IMR-90 (cell line): ENCODE data around the gene SLC24A3. TPM values are rescaled to one million over a fixed set of nuclear protein-coding genes. Genes with fewer than 3 reads are reported as not detected.

Experiments used
- ATAC-seq: fragments of 200-7000 bp; cut with Tn5 transposase; 2 replicates; pipeline ENCODE4 v1.9.1; 2020; ENCODE audit warnings: low read depth, mild to moderate bottlenecking, moderate library complexity
- BruUV-seq: library from RNA; stranded (reverse); fragments of 400-500 nt; replicated peaks from 2 replicates; lab custom pipeline; 2021; lab: Mats Ljungman, UMichigan
- CTCF ChIA-PET: fragments of 300-600 bp; formaldehyde crosslinking; extraction: SDS; loops from one replicate; lab custom pipeline; 2021; ENCODE audit warnings: antibody characterized with exemption; lab: Yijun Ruan, JAX
- POLR2A ChIA-PET: fragments of 300-600 bp; sonication (Branson Sonifier 250); formaldehyde crosslinking; loops from one replicate; lab custom pipeline; 2022; ENCODE audit warnings: antibody characterized with exemption; ENCODE audit not compliant: unreplicated experiment; lab: Charles Lee
- DNase-seq: peaks from one replicate; pipeline ENCODE4 v3.0.0; 2013
- H2AFZ ChIP-seq: replicated peaks from 2 replicates; pipeline ENCODE3; 2013; ENCODE audit warnings: low read length, mild to moderate bottlenecking; ENCODE audit not compliant: poor library complexity
- H2AK5ac ChIP-seq: 2 replicates; pipeline ENCODE4 v1.6.1; 2013; ENCODE audit warnings: low read depth, low read length, inconsistent platforms
- H2AK9ac ChIP-seq: replicated peaks from 2 replicates; pipeline ENCODE3; 2013; ENCODE audit warnings: mild to moderate bottlenecking, low read depth, low read length, moderate library complexity; ENCODE audit not compliant: poor library complexity
- H2BK120ac ChIP-seq: 2 replicates; pipeline ENCODE4 v1.6.1; 2013; ENCODE audit warnings: low read depth, low read length, inconsistent platforms
- H2BK15ac ChIP-seq: 3 replicates; pipeline ENCODE4 v1.6.1; 2013; ENCODE audit warnings: low read depth, low read length, inconsistent platforms
- H2BK20ac ChIP-seq: 2 replicates; pipeline ENCODE4 v1.6.1; 2013; ENCODE audit warnings: low read depth, mild to moderate bottlenecking, inconsistent platforms, low read length, moderate library complexity
- H2BK5ac ChIP-seq: 2 replicates; pipeline ENCODE4 v1.6.1; 2013; ENCODE audit warnings: mild to moderate bottlenecking, low read depth, low read length, inconsistent platforms; ENCODE audit not compliant: poor library complexity, severe bottlenecking
- H3K14ac ChIP-seq: replicated peaks from 2 replicates; pipeline ENCODE4 v1.6.1; 2013; ENCODE audit warnings: low read depth, low read length, inconsistent platforms
- H3K18ac ChIP-seq: 2 replicates; pipeline ENCODE4 v1.6.1; 2013; ENCODE audit warnings: low read depth, low read length, control low read depth
- H3K23ac ChIP-seq: 2 replicates; pipeline ENCODE4 v1.6.1; 2013; ENCODE audit warnings: low read depth, low read length, inconsistent platforms
- H3K27ac ChIP-seq: 2 replicates; pipeline ENCODE4 v1.5.1; 2013; ENCODE audit warnings: mild to moderate bottlenecking, control low read depth, low read length; ENCODE audit not compliant: insufficient read depth
- H3K27me3 ChIP-seq: 2 replicates; pipeline ENCODE4 v1.6.1; 2013; ENCODE audit warnings: low read length; ENCODE audit not compliant: control insufficient read depth, insufficient read depth
- H3K36me3 ChIP-seq: 2 replicates; pipeline ENCODE4 v1.6.1; 2013; ENCODE audit warnings: low read length, mixed read lengths; ENCODE audit not compliant: control insufficient read depth, insufficient read depth
- H3K4ac ChIP-seq: 2 replicates; pipeline ENCODE4 v1.6.1; 2013; ENCODE audit warnings: low read depth, low read length, inconsistent platforms
- H3K4me1 ChIP-seq: 2 replicates; pipeline ENCODE4 v1.6.1; 2013; ENCODE audit warnings: low read length, mixed read lengths; ENCODE audit not compliant: control insufficient read depth, insufficient read depth
- H3K4me2 ChIP-seq: 2 replicates; pipeline ENCODE4 v1.6.1; 2013; ENCODE audit warnings: low read depth, mild to moderate bottlenecking, control low read depth, low read length, moderate library complexity
- H3K4me3 ChIP-seq: 2 replicates; pipeline ENCODE4 v1.5.1; 2013; ENCODE audit warnings: low read depth, mild to moderate bottlenecking, control low read depth, low read length, moderate library complexity; ENCODE audit not compliant: insufficient read depth
- H3K56ac ChIP-seq: 2 replicates; pipeline ENCODE4 v1.6.1; 2013; ENCODE audit warnings: low read length, inconsistent platforms; ENCODE audit not compliant: insufficient read depth; ENCODE audit errors: extremely low read depth
- H3K79me1 ChIP-seq, 2 experiments: 2 replicates each; pipeline ENCODE4 v1.6.1; 2013; ENCODE audit warnings: low read length in 2 of 2, inconsistent platforms in 1 of 2, low read depth in 1 of 2
- H3K9ac ChIP-seq: 2 replicates; pipeline ENCODE4 v1.6.1; 2013; ENCODE audit warnings: low read depth, low read length, control low read depth
- H3K9me1 ChIP-seq: 2 replicates; pipeline ENCODE4 v1.6.1; 2013; ENCODE audit warnings: low read length, inconsistent platforms; ENCODE audit not compliant: insufficient read depth
- H3K9me3 ChIP-seq: 2 replicates; pipeline ENCODE4 v1.6.1; 2013; ENCODE audit warnings: low read length; ENCODE audit not compliant: control insufficient read depth, insufficient read depth
- H4K20me1 ChIP-seq: 2 replicates; pipeline ENCODE4 v1.6.1; 2013; ENCODE audit warnings: low read length, inconsistent platforms; ENCODE audit not compliant: insufficient read depth
- H4K5ac ChIP-seq: 2 replicates; pipeline ENCODE4 v1.6.1; 2013; ENCODE audit warnings: mild to moderate bottlenecking, low read depth, low read length, control low read depth
- H4K8ac ChIP-seq, 2 experiments: 2 replicates each; pipeline ENCODE4 v1.6.1; 2013; ENCODE audit warnings: low read depth in 2 of 2, low read length in 2 of 2, control low read depth in 1 of 2, inconsistent platforms in 1 of 2
- H4K91ac ChIP-seq: 2 replicates; pipeline ENCODE4 v1.6.1; 2013; ENCODE audit warnings: low read depth, low read length, inconsistent platforms; ENCODE audit not compliant: insufficient read depth
- BHLHE40 ChIP-seq: fragments of 150-350 bp; IDR thresholded peaks from 2 replicates; pipeline ENCODE4 v1.6.1; 2016; ENCODE audit warnings: mild to moderate bottlenecking, low read depth, low read length
- CEBPB ChIP-seq: IDR thresholded peaks from 2 replicates; pipeline ENCODE4 v1.6.1; 2012; ENCODE audit warnings: low read depth, low read length, improper control_type of control experiment
- CHD1 ChIP-seq: IDR thresholded peaks from 2 replicates; pipeline ENCODE4 v1.6.1; 2012; ENCODE audit warnings: low read depth, low read length, improper control_type of control experiment
- FOS ChIP-seq: fragments of 150-350 bp; IDR thresholded peaks from 2 replicates; pipeline ENCODE4 v1.6.1; 2016; ENCODE audit warnings: low read depth, low read length
- MAFK ChIP-seq: IDR thresholded peaks from 2 replicates; pipeline ENCODE4 v1.6.1; 2012; ENCODE audit warnings: low read depth, low read length, improper control_type of control experiment
- MAZ ChIP-seq: IDR thresholded peaks from 2 replicates; pipeline ENCODE4 v1.6.1; 2012; ENCODE audit warnings: low read depth, mild to moderate bottlenecking, low read length, improper control_type of control experiment, moderate library complexity, borderline replicate concordance
- MXI1 ChIP-seq: IDR thresholded peaks from 2 replicates; pipeline ENCODE4 v1.6.1; 2012; ENCODE audit warnings: low read depth, mild to moderate bottlenecking, low read length, moderate library complexity, borderline replicate concordance
- NFE2L2 ChIP-seq: fragments of 150-350 bp; IDR thresholded peaks from 2 replicates; pipeline ENCODE4 v1.6.1; 2016; ENCODE audit warnings: low read depth, mild to moderate bottlenecking, low read length
- POLR2A ChIP-seq: IDR thresholded peaks from 2 replicates; pipeline ENCODE4 v1.6.1; 2012; ENCODE audit warnings: mild to moderate bottlenecking, low read depth, low read length
- RAD21 ChIP-seq: IDR thresholded peaks from 2 replicates; pipeline ENCODE4 v1.6.1; 2012; ENCODE audit warnings: low read length, improper control_type of control experiment
- RCOR1 ChIP-seq: IDR thresholded peaks from 2 replicates; pipeline ENCODE4 v1.6.1; 2012; ENCODE audit warnings: mild to moderate bottlenecking, low read length, improper control_type of control experiment; ENCODE audit not compliant: insufficient replicate concordance
- RFX5 ChIP-seq: IDR thresholded peaks from 2 replicates; pipeline ENCODE4 v1.8.0; 2012; ENCODE audit warnings: low read depth, mild to moderate bottlenecking, low read length, moderate library complexity
- SMC3 ChIP-seq: fragments of 150-350 bp; IDR thresholded peaks from 2 replicates; pipeline ENCODE4 v1.6.1; 2016; ENCODE audit warnings: low read depth, mild to moderate bottlenecking, antibody characterized with exemption, low read length, moderate library complexity
- WGBS, 2 experiments: methylation state at CpG; one replicate each; pipeline versions ENCODE4 v1.1.5 to v1.1.7; 2013; ENCODE audit warnings: missing lambda C conversion rate in 2 of 2; ENCODE audit not compliant: insufficient read length in 1 of 2; ENCODE audit errors: extremely low coverage in 2 of 2; 5-methylcytosine and 5-hydroxymethylcytosine counted together
- dilution Hi-C: fragments of 300-500 bp; cut with HindIII; formaldehyde crosslinking; loops from one replicate; pipeline ENCODE4 v1.14.3; 2018; ENCODE audit warnings: low sequenced_read_pairs; ENCODE audit not compliant: unreplicated experiment
- in situ Hi-C: fragments of 300-500 bp; cut with MboI; formaldehyde crosslinking; loops from 3 replicates; pipeline ENCODE4 v1.14.3; 2019; ENCODE audit warnings: low sequenced_read_pairs, inconsistent platforms, mixed read lengths
- intact Hi-C: fragments of 100-400 bp; cut with micrococcal nuclease; formaldehyde crosslinking; loops from 2 replicates; pipeline ENCODE4 v1.10.0; 2022
- polyA plus RNA-seq, 3 experiments: library from polyadenylated mRNA; depleted of rRNA; stranded (reverse); fragments of >200 nt; gene quantifications; 2 replicates each; pipeline ENCODE4 v1.2.3, GENCODE V29; 2012; ENCODE audit warnings: low replicate concordance in 1 of 3
- total RNA-seq: library from RNA; depleted of rRNA; stranded (reverse); fragments of >200 nt; gene quantifications from 2 replicates; pipeline ENCODE4 v1.2.3, GENCODE V29; 2012
- TF ChIP-seq, protein P1 (sequence below): conservative IDR thresholded peaks from 2 replicates; pipeline ENCODE4 v1.5.1; 2012; ENCODE audit warnings: mild to moderate bottlenecking, low read depth, low read length, improper control_type of control experiment
- TF ChIP-seq, protein P2 (sequence below): fragments of 150-350 bp; IDR thresholded peaks from 2 replicates; pipeline ENCODE4 v1.6.1; 2017; ENCODE audit warnings: mild to moderate bottlenecking, antibody characterized with exemption, low read length, low read depth
- TF ChIP-seq, protein P3 (sequence below): fragments of 150-350 bp; IDR thresholded peaks from 2 replicates; pipeline ENCODE4 v1.6.1; 2016; ENCODE audit warnings: low read depth, mild to moderate bottlenecking, low read length, moderate library complexity, borderline replicate concordance

Gene SLC24A3
- total and polyA plus RNA-seq, 2 of the 4 experiments (the other 2 are of a cell fraction): not detected

DNA sequence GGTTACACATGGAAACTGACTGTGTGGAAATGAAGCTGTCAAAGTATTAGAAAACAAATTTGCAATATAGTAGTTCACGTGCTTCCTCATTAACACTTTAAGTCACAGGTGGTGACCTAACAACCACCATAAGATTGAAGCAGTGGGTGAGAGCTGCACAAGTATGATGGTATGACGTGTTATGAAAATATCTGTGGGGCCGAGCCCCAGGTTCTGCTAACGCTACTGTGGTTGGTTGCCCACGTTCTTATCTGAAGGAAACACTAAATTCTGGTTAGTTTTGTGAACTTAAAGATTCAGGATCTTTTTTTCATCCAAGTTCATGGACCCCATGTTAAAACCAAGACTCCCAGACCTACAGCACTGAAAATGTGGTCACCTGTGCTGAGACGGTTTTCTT, 302.6 kb downstream of the SLC24A3 start:
- Histone ChIP-seq H3K18ac (no peak overlapping the region), H2AK5ac (no peak overlapping the region), H3K9me1 (no peaks in the 10 kb centered on the region), H3K14ac (no peak overlapping the region), H2BK20ac (no peak overlapping the region), H2BK15ac (no peak overlapping the region), H4K5ac (no peak overlapping the region), H3K79me1 (no peaks in the 10 kb centered on the region), H3K23ac (no peak overlapping the region), H3K9me3 (no peaks in the 10 kb centered on the region), H3K56ac (no peak overlapping the region), H3K27ac (no peak overlapping the region), H3K4me1 (no peaks in the 10 kb centered on the region), H2BK5ac (no peak overlapping the region), H4K8ac (no peak overlapping the region), H3K27me3 (no peaks in the 10 kb centered on the region), H2AK9ac (no peak overlapping the region), H2BK120ac (no peak overlapping the region), H3K4me3 (no peak overlapping the region), H3K4me2 (no peak overlapping the region), H2AFZ (no peak overlapping the region), H3K4ac (no peak overlapping the region), H3K9ac (no peak overlapping the region), H4K91ac (no peak overlapping the region), H3K36me3 (no peaks in the 10 kb centered on the region), H4K20me1 (no peaks in the 10 kb centered on the region)
- CTCF ChIA-PET: no interaction called here
- no peak for TF ChIP-seq MAZ
- TF ChIP-seq, protein P1, sequence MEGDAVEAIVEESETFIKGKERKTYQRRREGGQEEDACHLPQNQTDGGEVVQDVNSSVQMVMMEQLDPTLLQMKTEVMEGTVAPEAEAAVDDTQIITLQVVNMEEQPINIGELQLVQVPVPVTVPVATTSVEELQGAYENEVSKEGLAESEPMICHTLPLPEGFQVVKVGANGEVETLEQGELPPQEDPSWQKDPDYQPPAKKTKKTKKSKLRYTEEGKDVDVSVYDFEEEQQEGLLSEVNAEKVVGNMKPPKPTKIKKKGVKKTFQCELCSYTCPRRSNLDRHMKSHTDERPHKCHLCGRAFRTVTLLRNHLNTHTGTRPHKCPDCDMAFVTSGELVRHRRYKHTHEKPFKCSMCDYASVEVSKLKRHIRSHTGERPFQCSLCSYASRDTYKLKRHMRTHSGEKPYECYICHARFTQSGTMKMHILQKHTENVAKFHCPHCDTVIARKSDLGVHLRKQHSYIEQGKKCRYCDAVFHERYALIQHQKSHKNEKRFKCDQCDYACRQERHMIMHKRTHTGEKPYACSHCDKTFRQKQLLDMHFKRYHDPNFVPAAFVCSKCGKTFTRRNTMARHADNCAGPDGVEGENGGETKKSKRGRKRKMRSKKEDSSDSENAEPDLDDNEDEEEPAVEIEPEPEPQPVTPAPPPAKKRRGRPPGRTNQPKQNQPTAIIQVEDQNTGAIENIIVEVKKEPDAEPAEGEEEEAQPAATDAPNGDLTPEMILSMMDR: no peak
- TF ChIP-seq BHLHE40: no peak
- TF ChIP-seq CEBPB: no peak
- TF ChIP-seq FOS: no peak
- TF ChIP-seq, protein P2, sequence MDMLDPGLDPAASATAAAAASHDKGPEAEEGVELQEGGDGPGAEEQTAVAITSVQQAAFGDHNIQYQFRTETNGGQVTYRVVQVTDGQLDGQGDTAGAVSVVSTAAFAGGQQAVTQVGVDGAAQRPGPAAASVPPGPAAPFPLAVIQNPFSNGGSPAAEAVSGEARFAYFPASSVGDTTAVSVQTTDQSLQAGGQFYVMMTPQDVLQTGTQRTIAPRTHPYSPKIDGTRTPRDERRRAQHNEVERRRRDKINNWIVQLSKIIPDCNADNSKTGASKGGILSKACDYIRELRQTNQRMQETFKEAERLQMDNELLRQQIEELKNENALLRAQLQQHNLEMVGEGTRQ: no peak
- no peak for TF ChIP-seq NFE2L2
- TF ChIP-seq POLR2A: no peak
- TF ChIP-seq, protein P3, sequence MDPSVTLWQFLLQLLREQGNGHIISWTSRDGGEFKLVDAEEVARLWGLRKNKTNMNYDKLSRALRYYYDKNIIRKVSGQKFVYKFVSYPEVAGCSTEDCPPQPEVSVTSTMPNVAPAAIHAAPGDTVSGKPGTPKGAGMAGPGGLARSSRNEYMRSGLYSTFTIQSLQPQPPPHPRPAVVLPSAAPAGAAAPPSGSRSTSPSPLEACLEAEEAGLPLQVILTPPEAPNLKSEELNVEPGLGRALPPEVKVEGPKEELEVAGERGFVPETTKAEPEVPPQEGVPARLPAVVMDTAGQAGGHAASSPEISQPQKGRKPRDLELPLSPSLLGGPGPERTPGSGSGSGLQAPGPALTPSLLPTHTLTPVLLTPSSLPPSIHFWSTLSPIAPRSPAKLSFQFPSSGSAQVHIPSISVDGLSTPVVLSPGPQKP: no peak
- TF ChIP-seq RFX5: no peak
- no peak for TF ChIP-seq CHD1
- no peak for TF ChIP-seq MAFK
- no peak for TF ChIP-seq RAD21
- no peak for TF ChIP-seq SMC3
- no peak for TF ChIP-seq MXI1
- no peak for TF ChIP-seq RCOR1
- intact Hi-C loops (no loop called here), dilution Hi-C loops (no loop called here), in situ Hi-C loops (no loop called here)
- BruUV-seq: no TSS peak
- DNase-seq (no peak), ATAC-seq (no peak)
- WGBS, 2 experiments: no CpG with 5 or more reads among the region's 6 CpGs
- POLR2A ChIA-PET: no interaction called here
